ENCODE data around the gene PRELID2.

Gene PRELID2

GRCh38 chr5:145853781-145854376 lies 18.7 kb upstream of the PRELID2 start:
- DNase-seq (ENCODE audit: low read depth) = no peak
- TF ChIP-seq CTCF (IDR thresholded peaks at IDR 0.05; ENCODE audit: low read length, missing control alignments) = no peak
- no peak overlapping the region for H3K4me3 ChIP-seq (replicated peaks; ENCODE audit: low read depth, low read length)

- H3K4me3 ChIP-seq (replicated peaks; ENCODE audit: low read depth, low read length) = no peak overlapping the region
- no peak for DNase-seq (ENCODE audit: low read depth)
- TF ChIP-seq CTCF (IDR thresholded peaks at IDR 0.05; ENCODE audit: low read length, missing control alignments) = no peak
Observed at GRCh38 chr5:145852990-145853389, 17.8 kb upstream of the PRELID2 start.

GRCh38 chr5:145848854-145849253 lies 13.7 kb upstream of the PRELID2 start:
- no peak for TF ChIP-seq CTCF (IDR thresholded peaks at IDR 0.05; ENCODE audit: low read length, missing control alignments)
- DNase-seq (ENCODE audit: low read depth) = peak; percentile 38
- H3K4me3 ChIP-seq (replicated peaks; ENCODE audit: low read depth, low read length) = no peak overlapping the region

- DNase-seq (ENCODE audit: low read depth) = peak; percentile 67
- no peak overlapping the region for H3K4me3 ChIP-seq (replicated peaks; ENCODE audit: low read depth, low read length)
- TF ChIP-seq CTCF (IDR thresholded peaks at IDR 0.05; ENCODE audit: low read length, missing control alignments) = no peak
Observed at GRCh38 chr5:145847499-145848497, 12.7 kb upstream of the PRELID2 start.

GRCh38 chr5:145846081-145846480 lies 10.9 kb upstream of the PRELID2 start:
- no peak for TF ChIP-seq CTCF (IDR thresholded peaks at IDR 0.05; ENCODE audit: low read length, missing control alignments)
- no peak for DNase-seq (ENCODE audit: low read depth)
- no peak overlapping the region for H3K4me3 ChIP-seq (replicated peaks; ENCODE audit: low read depth, low read length)

GRCh38 chr5:145841299-145841698 lies 6.2 kb upstream of the PRELID2 start:
- no peak overlapping the region for H3K4me3 ChIP-seq (replicated peaks; ENCODE audit: low read depth, low read length)
- no peak for DNase-seq (ENCODE audit: low read depth)
- TF ChIP-seq CTCF (IDR thresholded peaks at IDR 0.05; ENCODE audit: low read length, missing control alignments) = no peak
